Fibroblast of the aortic adventitia (primary cell): ENCODE data around the gene RDH11. TPM values are rescaled to one million over a fixed set of nuclear protein-coding genes. Genes with fewer than 3 reads are reported as not detected.

Source experiments
- DNase-seq: peaks from one replicate; pipeline ENCODE4 v3.0.0-alpha.2; 2010; ENCODE audit warnings: low read depth
- H3K4me3 ChIP-seq: 2 replicates; pipeline ENCODE4 v1.5.1; 2011; ENCODE audit warnings: low read depth, mild to moderate bottlenecking, control low read depth, low read length, moderate library complexity
- small RNA-seq: library from RNA; depleted of rRNA; stranded (forward); fragments of <200 nt; gene quantifications from one replicate; pipeline ENCODE3, GENCODE V24; 2012
- total RNA-seq: library from RNA; depleted of rRNA; stranded (reverse); fragments of >200 nt; gene quantifications from 2 replicates; pipeline ENCODE4 v1.2.3, GENCODE V29; 2012; ENCODE audit warnings: low replicate concordance
- TF ChIP-seq, protein P1 (sequence below): IDR thresholded peaks from 2 replicates; pipeline ENCODE4 v1.5.1; 2011; ENCODE audit warnings: mild to moderate bottlenecking, low read length, control low read depth, inconsistent platforms; ENCODE audit not compliant: insufficient read depth

Gene RDH11
- total RNA-seq, 1 donor, result 78.9 TPM

DNA sequence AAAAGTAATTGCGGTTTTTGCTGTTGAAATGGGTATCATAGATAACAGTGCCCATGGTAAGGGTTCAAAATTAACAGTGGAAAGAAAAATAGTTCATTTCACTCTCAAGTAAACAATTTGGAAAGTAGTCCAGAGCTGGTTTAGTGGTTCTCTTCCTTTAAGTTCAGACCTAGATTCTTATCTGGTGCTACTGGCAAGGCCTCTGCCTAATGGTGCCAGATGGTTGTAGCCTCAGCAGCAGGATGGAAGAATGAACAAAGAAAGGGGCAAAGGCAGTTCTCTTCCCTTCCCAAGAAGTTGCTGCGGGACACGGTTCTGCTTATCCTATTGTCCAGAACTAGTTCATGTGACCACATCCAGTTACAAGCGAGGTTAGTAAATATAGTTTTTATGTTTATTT is 65.4 kb downstream of the RDH11 start:
- TF ChIP-seq, protein P1, sequence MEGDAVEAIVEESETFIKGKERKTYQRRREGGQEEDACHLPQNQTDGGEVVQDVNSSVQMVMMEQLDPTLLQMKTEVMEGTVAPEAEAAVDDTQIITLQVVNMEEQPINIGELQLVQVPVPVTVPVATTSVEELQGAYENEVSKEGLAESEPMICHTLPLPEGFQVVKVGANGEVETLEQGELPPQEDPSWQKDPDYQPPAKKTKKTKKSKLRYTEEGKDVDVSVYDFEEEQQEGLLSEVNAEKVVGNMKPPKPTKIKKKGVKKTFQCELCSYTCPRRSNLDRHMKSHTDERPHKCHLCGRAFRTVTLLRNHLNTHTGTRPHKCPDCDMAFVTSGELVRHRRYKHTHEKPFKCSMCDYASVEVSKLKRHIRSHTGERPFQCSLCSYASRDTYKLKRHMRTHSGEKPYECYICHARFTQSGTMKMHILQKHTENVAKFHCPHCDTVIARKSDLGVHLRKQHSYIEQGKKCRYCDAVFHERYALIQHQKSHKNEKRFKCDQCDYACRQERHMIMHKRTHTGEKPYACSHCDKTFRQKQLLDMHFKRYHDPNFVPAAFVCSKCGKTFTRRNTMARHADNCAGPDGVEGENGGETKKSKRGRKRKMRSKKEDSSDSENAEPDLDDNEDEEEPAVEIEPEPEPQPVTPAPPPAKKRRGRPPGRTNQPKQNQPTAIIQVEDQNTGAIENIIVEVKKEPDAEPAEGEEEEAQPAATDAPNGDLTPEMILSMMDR, result no peak
- H3K4me3 ChIP-seq, result no peak overlapping the region
- DNase-seq, result no peak

DNA sequence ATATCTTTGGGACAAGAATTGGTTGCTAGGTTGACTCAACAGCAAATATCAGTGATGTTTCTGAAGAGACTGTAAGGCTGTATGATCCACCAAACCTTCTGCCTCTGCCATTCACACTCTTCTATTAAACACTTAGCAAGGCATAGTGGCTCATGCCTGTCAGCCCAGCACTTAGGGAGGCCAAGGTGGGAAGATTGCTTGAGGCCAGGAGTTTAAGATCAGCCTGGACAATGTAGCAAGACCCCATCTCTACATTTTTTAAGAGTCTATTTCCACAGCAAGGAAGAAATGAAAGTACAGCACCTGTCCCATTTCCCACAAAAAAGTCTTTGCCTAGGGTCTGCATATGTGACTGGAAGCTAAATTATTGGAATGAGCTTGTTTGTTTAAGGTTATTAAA is 68.0 kb downstream of the RDH11 start:
- TF ChIP-seq, protein P1, result no peak
- no peak overlapping the region for H3K4me3 ChIP-seq
- DNase-seq, result no peak

Small RNA genes within 50 kb of the gene (small RNA-seq; reads per million reads assigned to genes)
- gene AL049779.3 (not detected), gene RN7SL369P (not detected), gene RNA5SP386 (not detected)

Other genes starting within 250 kb of the RDH11 start
- gene TMEM229B, start 207.0 kb downstream of the RDH11 start, total RNA-seq, result 0.81 and 1.8 TPM in 2 replicates
- gene PLEKHH1, start 162.5 kb downstream of the RDH11 start, total RNA-seq, result 0.45 TPM in 1 of 2 replicates, not detected in the other
- 8.0 and 16.8 TPM in 2 replicates for gene PIGH, start 95.5 kb downstream of the RDH11 start, total RNA-seq
- gene ARG2, start 75.8 kb downstream of the RDH11 start, total RNA-seq, result 0.74 and 7.0 TPM in 2 replicates
- gene VTI1B, start 21.1 kb downstream of the RDH11 start, total RNA-seq, result 48.5 and 69.0 TPM in 2 replicates
- gene RDH12, start 6.1 kb upstream of the RDH11 start, total RNA-seq, result 0.82 TPM in 1 of 2 replicates, not detected in the other
- gene ZFYVE26, start 120.8 kb upstream of the RDH11 start, total RNA-seq, result 24.3 and 30.8 TPM in 2 replicates
- 28.5 and 28.7 TPM in 2 replicates for gene RAD51B, start 124.0 kb upstream of the RDH11 start, total RNA-seq